NCI-H1436 (cell line): ENCODE measurements around the gene EMC8.
"Not testable (repeated sequence)": the region's sequence is repeated elsewhere in the genome, so short reads cannot be mapped to it uniquely, and the experiment has no call there.

Experiments used
- DNase-seq: peaks from one replicate; lab custom pipeline; 2025; lab: John Stamatoyannopoulos, UW

Gene EMC8

GRCh38 chr16:85799497-85800320, at the start of gene EMC8, which contains the start of gene COX4I1:
Gene EMC8 (minus strand): TSS chr16:85799544. CDS start chr16:85799295, 249 bp downstream.
Gene COX4I1 (plus strand): TSS chr16:85799695. CDS start chr16:85801206, 1,511 bp downstream.
- peak; percentile 84 for DNase-seq

- DNase-seq, result no peak
Observed at GRCh38 chr16:85848986-85849385, 49.6 kb upstream of the EMC8 start.

- no peak for DNase-seq
Observed at GRCh38 chr16:85847681-85848601, 48.6 kb upstream of the EMC8 start.

GRCh38 chr16:85847036-85847435, 47.7 kb upstream of the EMC8 start:
- DNase-seq, result no peak

DNA sequence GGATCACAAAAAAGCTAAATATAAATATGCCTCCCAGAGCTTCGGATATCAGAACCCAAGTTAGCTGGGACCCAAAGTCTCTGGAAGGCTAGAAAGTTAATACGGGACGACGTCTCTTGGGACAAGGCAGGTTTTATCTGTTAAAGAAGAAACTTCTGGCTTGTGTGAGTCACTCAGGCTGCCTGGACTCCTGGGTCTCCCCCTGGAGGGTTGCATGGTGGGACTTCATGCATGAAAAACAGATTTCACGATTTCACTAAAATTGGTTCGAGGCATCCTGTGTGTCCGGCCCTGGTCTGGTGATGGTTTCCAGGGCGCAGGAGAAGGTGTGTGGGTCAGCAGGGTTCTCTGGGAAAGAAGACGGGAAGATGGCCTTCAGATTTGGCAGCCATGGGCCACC, 47.1 kb upstream of the EMC8 start:
- no peak for DNase-seq

GRCh38 chr16:85845266-85845665, 45.9 kb upstream of the EMC8 start:
- no peak for DNase-seq

DNA sequence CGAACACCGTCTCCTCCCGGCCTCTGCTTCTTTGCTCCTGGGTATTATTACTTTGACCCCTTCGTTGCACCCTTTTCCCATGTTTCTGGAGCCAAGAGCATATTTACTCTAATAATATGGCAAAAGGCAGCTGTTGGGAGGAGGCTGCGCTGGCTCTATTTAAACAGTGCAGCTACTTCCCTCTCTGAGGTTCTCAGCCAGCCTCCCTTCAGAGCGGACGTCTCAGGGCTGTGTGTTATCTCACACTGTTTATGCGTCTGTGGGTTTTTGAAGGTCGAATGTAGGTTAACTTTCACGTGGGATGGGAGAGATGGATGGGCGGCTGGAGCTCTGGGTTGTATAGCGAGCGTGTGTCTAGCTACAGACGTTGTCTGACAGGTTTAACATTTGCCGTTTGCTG, 45.4 kb upstream of the EMC8 start:
- DNase-seq, result no peak

DNA sequence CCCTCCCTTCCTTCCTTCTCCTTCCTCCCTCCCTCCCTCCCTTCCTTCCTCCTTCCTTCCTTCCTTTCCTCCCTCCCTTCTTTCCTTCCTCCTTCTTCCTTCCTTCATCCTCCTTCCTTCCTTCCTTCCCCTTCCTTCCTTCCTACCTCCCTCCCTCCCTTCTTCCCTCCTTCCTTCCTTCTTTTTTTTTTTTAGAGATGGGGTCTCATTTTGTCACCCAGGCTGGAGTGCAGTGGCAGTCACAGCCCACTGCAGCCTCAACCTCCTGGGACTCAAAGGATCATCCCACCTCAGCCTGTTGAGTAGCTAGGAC, 44.8 kb upstream of the EMC8 start:
- no peak for DNase-seq

DNA sequence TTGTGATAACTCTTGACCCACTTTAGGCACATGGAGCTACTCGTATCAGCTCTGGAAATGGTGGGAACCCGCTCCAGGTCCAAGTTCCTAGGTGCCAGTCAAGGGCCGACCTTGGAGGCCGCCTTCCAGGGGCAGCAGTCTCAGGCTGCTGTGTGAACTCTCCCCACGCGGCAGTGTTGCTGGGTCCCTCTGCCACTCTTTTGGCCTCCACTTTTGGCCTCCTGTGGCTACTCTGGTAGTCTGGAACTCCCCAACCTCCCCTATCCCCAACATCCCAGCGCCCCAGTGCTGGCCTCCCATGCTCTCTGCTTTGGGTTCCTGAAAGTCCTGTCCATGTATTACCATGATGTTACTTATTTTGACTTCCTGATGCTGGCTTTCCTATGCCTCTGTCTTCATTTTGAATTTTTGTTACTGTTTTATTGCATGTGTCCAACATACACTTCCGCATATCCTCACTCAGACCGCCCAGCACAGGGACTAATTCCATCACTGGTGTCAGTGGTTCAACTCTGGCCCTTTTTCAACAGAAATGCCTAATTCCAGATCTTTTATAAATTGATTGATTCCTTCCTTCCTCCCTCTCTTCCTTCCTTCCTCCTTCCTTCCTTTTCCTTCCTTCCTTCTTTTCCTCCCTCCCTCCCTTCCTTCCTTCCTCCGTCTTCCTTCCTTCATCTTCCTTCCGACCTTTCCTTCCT, 44.3 kb upstream of the EMC8 start:
- DNase-seq, result no peak

GRCh38 chr16:85842848-85843247, 43.5 kb upstream of the EMC8 start:
- DNase-seq, result no peak

- no peak for DNase-seq
Observed at GRCh38 chr16:85842435-85842834, 43.1 kb upstream of the EMC8 start.

GRCh38 chr16:85840801-85841200, 41.5 kb upstream of the EMC8 start:
- no peak for DNase-seq

- no peak for DNase-seq
Observed at GRCh38 chr16:85840395-85840794, 41.1 kb upstream of the EMC8 start.

- DNase-seq, result no peak
Observed at GRCh38 chr16:85839681-85840240, 40.4 kb upstream of the EMC8 start.

- no peak for DNase-seq
Observed at GRCh38 chr16:85838876-85839585, 39.7 kb upstream of the EMC8 start.

GRCh38 chr16:85838381-85838780, 39.0 kb upstream of the EMC8 start:
- no peak for DNase-seq

DNA sequence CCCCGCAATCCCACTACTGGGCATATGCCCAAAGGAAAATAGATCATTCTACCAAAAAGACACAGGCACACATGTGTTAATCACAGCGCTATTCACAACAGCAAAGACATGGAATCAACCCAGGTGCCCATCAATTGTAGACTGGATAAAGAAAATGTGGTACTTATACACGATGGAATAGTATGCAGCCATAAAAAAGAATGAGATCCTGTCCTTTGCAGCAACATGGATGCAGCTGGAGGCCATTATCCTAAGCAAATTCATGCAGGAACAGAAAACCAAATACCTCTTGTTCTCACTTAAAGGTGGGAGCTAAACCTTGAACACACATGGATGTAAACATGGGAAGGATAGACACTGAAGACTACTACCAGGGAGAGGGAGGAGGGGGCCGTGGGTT, 38.3 kb upstream of the EMC8 start:
- not testable (repeated sequence) for DNase-seq

DNA sequence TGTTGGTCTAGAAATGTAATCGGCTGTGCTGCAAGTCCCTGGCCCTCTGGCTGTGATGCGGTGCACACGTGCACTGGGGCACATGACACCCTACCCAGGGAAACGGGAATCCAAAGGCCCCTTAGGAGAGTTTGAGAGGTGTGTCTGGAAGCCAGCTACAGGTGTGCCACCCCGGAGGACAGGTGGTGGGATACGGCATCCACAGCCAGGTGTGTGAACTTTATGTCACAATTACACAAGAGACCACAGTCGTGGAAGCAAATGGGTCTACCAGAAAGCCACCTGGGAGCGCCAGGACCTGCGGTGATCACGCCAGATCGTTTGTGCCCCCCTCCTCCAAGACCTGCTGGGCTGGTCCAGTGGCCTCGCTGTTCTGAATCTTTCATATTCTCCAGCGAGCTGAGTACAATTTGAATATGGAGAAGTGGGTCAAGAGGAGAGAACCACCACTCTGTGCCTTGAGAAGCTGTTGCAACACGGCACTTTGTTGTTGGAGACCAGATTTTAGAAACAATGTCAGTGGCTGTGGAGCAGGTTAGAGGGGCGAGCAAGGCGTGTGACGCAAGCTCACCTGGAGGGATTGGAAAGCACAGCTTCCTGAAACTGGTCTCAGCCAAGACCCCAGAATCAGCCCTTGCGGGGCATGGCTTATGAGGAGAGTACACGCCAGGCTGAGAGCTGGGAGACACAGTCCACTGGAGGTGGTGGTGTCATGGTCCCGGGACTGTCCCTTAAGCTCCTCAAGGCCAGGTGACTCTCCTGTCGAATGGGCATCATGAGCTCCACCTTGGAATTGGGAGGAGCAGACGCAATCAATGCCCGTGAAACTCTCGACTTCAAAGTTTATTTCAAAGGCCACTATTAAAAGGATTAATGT, 37.6 kb upstream of the EMC8 start:
- DNase-seq, result no peak

GRCh38 chr16:85835956-85836705, 36.8 kb upstream of the EMC8 start:
- no peak for DNase-seq
